HG02798 (cell line): ENCODE measurements around the gene MINDY2.
A peak's percentile ranks its signal among the peaks of the same experiment; 100 is the strongest.

Experiments used
- ATAC-seq: cut with Tn5 transposase; IDR thresholded peaks from one replicate; pipeline ENCODE4 v1.9.1; 2021; ENCODE audit warnings: mild to moderate bottlenecking; ENCODE audit not compliant: unreplicated experiment, poor library complexity

The MINDY2 gene

GRCh38 chr15:58770857-58771620 is at the start of gene MINDY2:
Gene MINDY2, plus strand, starts transcription at chr15:58771302. Its CDS starts 94 bp downstream, at chr15:58771396.
- peak; percentile 96 for ATAC-seq

- no peak for ATAC-seq
These were observed 46.6 kb upstream of the MINDY2 start for GRCh38 chr15:58724466-58724865.

- ATAC-seq = no peak
These were observed 44.2 kb upstream of the MINDY2 start for GRCh38 chr15:58726867-58727266.

- ATAC-seq = no peak
These were observed 39.2 kb upstream of the MINDY2 start for GRCh38 chr15:58731756-58732535.

GRCh38 chr15:58732625-58733363 is 38.3 kb upstream of the MINDY2 start:
- ATAC-seq = no peak

GRCh38 chr15:58734859-58735258 is 36.2 kb upstream of the MINDY2 start:
- no peak for ATAC-seq

GRCh38 chr15:58736018-58736643 is 35.0 kb upstream of the MINDY2 start:
- ATAC-seq = no peak

GRCh38 chr15:58737298-58737697 is 33.8 kb upstream of the MINDY2 start:
- no peak for ATAC-seq

- ATAC-seq = no peak
These were observed 32.9 kb upstream of the MINDY2 start for GRCh38 chr15:58738046-58738707.

- ATAC-seq = no peak
These were observed 30.7 kb upstream of the MINDY2 start for GRCh38 chr15:58740436-58740835.

GRCh38 chr15:58741032-58741431 is 30.1 kb upstream of the MINDY2 start:
- ATAC-seq = no peak

GRCh38 chr15:58742022-58742813 is 28.9 kb upstream of the MINDY2 start:
- no peak for ATAC-seq

GRCh38 chr15:58742819-58743502 is 28.1 kb upstream of the MINDY2 start:
- ATAC-seq = no peak

GRCh38 chr15:58746174-58746573 is 24.9 kb upstream of the MINDY2 start:
- ATAC-seq = no peak

GRCh38 chr15:58748040-58748851 is 22.9 kb upstream of the MINDY2 start:
- no peak for ATAC-seq

GRCh38 chr15:58748852-58749531 is 22.1 kb upstream of the MINDY2 start:
- peak; percentile 28 for ATAC-seq
